ENCODE data around the gene EXOC4.
"Not testable (repeated sequence)": the region's sequence is repeated elsewhere in the genome, so short reads cannot be mapped to it uniquely, and the experiment has no call there.

Gene EXOC4

DNA sequence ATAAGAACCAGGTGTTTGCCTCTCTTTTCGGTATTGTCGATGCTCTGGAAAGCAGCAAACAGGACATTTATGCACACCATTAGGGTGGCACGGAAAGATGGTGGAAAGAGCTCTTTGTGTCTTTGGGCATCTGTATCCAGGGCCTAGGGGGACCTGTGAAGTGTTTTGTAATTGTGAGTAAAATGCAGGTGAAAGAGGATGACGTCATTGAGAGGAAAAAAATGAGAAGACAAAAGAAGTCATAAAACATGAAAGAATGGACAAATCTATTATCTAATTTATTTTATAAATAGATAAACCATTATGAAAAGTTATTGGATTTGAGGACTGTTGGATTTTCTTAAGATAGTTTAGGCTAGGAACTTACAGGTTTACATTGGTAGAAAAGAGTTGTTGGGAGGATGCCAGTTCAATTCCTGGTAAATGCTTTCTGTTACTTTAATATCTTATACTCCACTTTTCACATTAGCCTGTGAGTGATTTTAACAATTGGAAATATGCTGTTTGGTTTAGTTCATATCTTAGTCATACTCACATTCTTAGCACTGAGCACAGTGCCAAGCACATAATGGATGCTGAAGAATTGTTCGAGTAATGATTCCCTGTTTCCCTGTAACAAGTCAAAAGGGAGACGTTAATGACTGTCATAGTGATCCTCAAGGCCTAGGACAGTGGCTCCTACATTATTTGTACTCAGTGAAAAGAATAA lies 62.6 kb downstream of the EXOC4 start:
- DNase-seq (ENCODE audit: low spot score), result peak; percentile 26

DNA sequence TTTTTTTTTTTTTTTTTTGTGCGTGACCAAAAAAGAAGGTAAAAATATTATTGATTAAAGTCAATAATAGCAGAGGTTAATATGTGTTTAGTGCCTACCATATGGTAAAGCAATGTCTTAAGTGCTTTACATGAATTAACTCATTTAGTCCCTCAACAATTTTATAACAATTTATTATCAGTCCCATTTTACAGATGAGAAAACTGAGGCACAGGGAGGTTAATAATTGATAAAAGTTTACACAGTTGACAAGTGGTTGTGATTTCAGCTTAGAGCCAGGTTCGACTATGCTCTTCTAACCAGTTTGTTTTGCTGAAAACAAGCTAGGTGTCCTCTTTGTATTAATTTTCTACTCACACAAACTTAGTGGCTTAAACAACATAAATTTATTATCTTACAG lies 67.0 kb downstream of the EXOC4 start:
- DNase-seq (ENCODE audit: low spot score), result no peak

DNA sequence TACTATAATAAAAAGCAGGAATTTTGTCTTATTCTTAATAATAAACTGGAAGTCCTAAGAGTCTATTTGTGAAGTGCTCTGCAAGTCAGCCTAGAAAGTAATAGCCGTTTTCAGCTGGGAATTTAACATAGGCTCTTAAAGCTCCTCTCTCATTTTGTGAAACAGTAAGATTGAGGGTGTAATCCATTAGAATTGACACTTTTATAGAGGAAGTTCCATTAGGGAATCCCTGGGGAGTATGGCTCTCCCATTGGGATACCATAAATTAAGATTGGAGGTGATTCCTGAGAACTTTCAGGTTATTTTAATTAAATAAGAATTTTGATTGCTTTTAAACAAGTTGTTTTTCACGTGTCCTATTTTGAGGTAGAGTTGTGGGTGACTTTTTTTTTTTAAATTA lies 68.0 kb downstream of the EXOC4 start:
- no peak for DNase-seq (ENCODE audit: low spot score)

DNA sequence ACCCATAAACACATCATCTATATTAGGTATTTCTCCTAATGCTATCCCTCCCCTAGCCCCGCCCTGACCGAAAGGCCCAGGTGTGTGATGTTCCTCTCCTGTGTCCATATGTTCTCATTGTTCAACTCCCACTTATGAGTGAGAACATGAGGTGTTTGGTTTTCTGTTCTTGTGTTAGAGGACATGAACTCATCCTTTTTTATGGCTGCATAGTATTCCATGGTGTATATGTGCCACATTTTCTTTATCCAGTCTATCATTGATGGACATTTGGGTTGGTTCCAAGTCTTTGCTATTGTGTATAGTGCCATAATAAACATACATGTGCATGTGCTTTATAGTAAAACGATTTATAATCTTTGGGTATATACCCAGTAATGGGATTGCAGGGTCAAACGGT lies 68.5 kb downstream of the EXOC4 start:
- not testable (repeated sequence) for DNase-seq (ENCODE audit: low spot score)

DNA sequence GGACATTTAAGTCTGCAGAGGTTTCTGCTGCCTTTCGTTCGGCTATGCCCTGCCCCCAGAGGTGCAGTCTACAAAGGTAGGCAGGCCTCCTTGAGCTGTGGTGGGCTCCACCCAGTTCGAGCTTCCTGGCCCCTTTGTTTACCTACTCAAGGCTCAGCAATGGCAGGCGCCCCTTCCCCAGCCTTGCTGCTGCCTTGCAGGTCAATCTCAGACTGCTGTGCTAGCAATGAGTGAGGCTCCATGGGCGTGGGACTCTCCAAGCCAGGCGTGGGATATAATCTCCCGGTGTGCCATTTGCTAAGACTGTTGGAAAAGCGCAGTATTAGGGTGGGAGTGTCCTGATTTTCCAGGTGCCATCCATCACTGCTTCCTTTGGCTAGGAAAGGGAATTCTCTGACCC lies 73.9 kb downstream of the EXOC4 start:
- DNase-seq (ENCODE audit: low spot score), result not testable (repeated sequence)

DNA sequence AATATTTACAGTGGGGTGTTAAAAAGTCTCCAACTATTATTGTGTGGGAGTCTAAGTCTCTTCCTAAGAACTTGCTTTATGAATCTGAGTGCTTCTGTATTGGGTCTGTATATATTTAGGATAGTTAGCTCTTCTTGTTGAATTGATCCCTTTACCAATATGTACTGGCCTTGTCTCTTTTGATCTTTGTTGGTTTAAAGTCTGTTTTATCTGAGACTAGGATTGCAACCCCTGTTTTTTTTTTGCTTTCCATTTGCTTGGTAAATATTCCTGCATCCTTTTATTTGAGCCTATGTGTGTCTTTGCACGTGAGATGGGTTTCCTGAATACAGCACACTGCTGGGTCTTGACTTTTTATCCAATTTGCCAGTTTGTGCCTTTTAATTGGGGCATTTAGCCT lies 75.1 kb downstream of the EXOC4 start:
- DNase-seq (ENCODE audit: low spot score), result not testable (repeated sequence)

DNA sequence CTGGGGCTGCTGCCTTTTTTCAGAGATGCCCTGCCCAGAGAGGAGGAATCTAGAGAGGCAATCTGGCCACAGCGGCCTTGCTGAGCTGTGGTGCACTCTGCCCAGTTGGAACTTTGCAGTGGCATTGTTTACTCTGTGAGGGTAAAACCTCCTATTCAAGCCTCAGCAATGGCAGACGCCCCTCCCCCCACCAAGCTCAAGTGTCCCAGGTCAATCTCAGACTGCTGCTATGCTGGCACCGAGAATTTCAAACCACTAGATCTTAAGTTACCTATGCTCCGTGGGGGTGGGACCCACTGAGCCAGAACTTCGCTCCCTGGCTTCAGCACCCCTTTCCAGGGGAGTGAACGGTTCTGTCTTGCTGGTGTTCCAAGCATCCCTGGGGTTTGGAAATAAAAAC lies 77.2 kb downstream of the EXOC4 start:
- DNase-seq (ENCODE audit: low spot score), result no peak

DNA sequence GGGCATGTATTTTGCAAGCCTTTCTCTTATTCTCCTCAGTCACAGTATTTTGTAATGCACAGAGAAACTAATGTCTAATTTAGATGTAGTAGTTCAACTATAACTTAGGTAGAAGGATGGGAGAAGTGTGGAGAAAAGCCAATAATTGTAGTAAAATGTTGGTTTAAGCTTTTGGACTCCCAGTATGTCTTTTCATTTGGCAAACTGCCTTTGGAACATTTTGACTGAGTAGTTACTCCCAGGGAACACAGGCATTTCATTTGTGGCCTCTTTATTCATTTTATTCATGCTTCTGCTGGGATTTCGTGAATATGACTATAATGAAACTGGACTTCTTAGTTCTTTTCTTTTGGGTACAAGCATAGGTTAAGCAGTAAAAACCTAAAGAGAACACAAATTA lies 79.0 kb downstream of the EXOC4 start:
- no peak for DNase-seq (ENCODE audit: low spot score)

DNA sequence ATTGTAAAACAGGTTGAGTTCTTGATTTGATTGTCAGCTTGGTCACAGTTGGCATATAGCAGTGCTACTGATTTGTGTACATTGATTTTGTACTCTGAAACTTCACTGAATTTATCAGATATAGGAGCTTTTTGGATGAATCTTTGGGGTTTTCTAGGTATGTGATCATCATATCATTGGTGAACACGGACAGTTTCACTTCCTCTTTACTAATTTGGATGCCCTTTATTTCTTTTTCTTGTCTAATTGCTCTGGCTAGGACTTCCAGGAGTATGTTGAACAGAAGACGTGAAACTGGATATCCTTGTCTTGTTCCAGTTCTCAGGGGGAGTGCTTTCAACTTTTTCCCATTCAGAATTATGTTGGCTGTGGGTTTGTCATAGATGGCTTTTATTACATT lies 86.9 kb downstream of the EXOC4 start:
- no peak for DNase-seq (ENCODE audit: low spot score)

DNA sequence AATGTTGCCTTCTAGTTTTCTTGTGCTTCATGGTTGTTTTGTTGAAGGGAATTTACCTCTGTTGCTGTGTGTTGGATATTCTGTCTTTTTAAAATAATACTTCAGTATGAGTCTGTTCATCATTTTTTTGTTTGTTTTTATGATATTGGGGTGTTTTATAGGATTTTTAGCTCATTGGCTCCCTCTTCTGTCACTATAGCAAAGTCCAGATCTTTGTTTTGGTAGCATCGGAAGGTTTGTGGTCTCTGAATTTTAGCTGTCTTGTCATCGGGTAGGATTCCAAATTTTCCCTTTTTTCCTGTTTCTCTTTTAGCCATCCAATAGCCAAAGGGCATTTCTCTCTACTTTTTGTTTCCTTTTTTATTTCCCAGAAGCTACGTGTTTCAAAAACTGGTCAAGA lies 91.4 kb downstream of the EXOC4 start:
- DNase-seq (ENCODE audit: low spot score), result peak; percentile 23

DNA sequence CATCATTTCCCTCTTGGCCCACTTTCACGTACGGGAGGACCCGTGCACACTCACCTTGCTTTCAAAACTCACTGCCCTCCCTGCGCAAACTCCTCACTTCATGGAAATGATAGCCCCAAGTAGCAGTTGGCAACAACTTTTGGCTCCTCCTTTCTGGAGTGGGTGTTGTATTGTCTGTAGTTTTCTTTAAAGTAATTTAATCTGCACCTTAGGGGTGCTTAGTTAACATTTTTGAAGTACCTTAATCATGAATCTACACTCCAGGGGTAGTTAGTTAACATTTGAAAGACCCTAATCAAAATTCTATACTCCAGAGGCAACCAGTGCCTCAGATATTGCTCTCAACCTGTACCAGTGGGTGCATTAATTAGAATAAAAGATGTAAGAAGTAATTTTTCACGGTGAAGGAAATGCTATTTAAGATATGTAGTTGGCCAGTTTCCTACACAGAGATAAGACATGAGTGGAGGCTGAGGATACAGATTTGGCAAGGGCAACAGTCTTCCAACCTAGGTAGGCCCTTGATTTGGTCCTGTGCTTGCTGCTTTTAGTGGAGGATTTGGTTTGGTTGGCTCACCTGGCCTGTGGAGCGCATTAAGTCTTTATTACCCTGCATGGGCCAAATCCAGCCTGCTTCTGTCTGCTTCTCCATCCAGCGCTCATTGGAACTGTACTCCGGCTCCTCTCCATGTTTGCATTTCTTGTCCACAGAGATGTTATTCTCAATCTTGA lies 93.0 kb downstream of the EXOC4 start:
- DNase-seq (ENCODE audit: low spot score), result no peak

DNA sequence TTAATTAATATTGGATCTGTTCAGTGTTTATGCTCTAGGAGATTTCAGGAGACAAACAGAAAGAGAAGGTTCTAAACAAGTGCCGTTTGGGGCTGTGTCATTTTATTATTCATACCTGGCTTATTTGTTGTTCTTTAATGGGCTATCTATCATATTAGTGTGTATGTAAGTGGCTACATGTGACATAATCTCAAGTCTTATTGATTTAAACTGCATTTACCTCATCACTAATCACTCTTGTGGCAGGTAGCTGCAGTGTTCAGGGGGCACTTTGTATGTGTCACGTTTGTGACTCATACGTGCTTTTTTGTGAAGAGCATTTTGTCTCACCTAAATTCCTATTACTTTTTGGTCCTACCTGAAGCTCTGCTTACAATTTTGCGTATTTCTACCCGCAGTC lies 95.4 kb downstream of the EXOC4 start:
- DNase-seq (ENCODE audit: low spot score), result no peak

DNA sequence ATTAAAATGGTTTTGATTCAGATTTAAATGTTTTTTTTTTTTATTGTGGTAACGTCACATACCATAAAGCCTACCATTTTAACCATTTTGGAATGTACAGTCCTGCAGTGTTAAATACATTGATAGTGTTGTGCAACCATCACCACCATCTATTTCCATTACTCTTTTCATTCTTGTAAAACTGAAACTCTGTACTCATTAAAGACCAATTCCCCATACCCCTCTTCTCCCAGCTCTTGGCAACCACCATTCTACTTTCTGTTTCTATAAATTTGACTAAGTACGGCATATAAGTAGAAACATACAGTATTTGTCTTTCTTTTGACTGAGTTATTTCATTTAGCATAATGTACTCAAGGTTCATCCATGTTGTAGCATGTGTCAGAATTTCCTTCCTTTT lies 96.2 kb downstream of the EXOC4 start:
- DNase-seq (ENCODE audit: low spot score), result no peak

DNA sequence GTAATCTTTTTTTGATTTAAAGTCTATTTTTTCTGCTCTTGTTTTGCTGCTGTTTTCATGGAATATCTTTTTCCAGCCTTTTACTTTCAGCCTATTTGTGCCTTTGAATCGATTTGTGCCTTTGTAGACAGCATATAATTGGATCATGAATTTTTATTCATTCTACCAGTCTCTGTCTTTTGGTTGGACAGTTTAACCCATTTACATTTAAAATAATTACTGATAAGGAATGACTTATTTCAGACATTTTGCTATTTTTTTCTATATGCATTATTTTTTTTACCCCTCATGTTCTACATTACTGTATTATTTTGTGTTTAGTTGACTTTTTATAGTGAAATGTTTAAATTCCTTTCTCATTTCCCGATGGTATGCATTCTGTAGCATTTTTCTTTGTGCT lies 99.6 kb downstream of the EXOC4 start:
- no peak for DNase-seq (ENCODE audit: low spot score)

DNA sequence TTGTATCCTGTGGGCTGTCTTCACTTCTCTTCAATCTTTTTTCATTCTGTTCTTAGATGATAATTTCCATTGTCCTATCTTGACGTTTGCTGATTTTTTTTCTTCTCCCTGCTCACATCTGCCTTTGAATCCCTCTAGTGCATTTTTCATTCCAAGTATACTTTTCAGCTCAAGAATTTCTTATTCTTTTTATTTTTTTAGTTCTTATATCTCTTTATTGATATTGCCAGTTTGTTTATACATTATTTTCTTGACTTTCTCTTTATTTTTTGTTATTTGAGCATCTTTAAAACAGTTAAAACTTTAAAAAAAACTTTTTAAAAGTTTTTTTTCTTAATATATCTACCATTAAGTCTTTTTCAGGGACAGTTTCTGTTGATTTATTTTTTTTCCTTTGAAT lies 100.9 kb downstream of the EXOC4 start:
- no peak for DNase-seq (ENCODE audit: low spot score)

DNA sequence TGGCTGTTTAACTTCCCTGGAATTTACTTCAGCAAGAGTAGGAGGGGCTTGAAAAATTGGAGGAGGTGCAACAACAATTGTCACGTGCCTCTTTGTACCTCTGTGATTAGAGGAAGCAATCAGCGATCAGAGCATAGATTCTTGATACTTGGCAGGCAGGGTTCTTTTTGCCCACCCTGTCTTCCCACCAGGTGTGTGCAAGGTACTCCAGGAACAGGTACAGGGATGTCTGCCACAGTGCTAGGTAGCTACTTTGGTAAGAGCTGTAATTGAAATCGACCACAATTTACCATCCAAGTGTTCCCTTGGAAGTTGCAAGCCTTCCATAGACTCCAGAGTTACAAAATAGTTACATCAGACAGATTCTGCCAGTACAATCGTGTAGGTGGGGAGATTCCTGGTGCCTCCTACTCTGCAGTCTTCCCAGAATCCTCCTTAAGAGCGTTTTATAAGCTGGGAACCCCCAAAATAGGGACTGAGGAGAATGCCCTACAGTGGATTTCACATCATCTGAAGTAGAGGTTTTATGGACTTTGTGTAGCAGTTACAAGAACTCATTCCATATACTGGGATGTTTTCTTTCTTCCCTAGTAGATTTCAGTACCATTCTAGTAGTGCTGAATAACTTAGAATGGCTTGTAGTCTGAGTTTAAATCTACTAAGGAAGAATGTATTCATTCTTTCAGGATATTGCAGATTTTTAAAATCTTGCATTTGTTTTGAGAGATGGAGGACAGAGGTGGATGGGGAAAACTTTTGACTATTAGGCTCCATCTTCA lies 101.9 kb downstream of the EXOC4 start:
- no peak for DNase-seq (ENCODE audit: low spot score)

DNA sequence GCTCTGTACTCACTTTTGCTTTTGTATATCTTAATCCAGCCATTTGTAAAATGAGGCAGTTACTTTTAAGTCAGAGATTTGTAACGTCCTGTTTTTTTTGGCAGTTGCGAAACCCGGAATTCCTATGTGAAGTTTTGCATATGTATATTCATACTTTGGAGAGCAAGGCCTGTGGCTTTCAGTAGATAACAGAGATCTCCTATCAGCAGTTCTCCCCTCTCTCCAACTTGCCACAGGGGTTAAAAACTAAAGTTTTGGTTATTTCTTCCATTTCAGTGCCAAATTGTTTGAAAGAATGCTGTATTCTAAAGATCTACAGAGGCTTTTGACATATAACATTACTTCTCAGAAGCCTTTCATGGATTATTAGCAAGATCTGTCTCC lies 102.4 kb downstream of the EXOC4 start:
- peak; percentile 7 for DNase-seq (ENCODE audit: low spot score)

DNA sequence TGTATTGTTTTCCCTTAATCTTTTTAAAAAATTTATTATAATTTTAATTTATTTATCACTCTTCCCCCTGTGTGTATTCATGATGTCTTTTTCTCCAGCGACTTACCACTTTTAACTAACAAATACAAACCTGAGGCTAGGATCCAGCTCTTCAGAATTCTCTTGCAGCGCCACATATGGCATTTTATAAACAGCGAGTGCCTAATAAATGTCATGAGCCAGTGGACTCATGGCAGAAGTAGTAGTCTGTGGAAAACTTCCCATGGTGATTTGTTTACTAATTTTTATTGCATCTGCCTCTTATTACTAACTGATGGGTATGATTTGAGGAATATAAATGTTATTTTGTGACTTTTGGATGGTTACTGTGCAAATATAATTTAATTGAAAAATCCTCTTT lies 102.9 kb downstream of the EXOC4 start:
- no peak for DNase-seq (ENCODE audit: low spot score)

DNA sequence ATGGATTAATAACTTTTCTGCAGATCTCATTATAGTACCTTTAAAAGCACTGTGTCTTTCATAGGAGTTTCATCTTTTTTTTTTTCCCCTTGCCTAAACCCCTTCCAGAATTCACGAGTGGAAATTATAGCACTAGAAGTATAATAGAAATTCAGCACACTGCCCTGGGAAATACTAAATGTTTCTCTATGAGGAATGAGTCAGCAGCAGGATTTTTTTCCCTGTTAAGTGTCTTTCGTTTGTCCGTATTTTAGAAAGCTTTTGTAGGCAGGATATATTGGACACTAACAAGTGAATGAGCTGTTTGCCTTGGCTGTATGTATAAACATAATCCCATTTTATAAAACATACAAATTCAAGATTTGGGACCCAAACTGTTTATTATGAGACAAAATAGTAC lies 105.8 kb downstream of the EXOC4 start:
- peak; percentile 11 for DNase-seq (ENCODE audit: low spot score)

DNA sequence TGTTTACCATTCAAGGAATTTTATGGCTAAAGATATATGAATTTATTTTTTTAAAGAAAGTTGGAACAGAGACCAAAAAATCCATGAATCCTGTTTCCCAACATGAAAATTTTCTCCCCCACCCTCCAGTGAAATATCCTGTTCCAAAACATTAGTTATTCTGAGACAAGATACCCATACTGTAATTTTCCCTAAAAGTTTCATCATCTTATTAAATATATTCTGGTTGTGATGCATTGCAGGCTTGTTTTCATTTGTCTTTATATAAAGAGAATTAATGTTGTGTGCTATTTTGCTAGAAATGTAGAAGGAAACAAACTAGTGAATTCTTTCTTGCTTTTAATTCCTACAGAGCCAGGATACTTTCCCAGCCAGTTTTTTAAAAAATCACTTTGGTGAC lies 106.6 kb downstream of the EXOC4 start:
- DNase-seq (ENCODE audit: low spot score), result no peak

DNA sequence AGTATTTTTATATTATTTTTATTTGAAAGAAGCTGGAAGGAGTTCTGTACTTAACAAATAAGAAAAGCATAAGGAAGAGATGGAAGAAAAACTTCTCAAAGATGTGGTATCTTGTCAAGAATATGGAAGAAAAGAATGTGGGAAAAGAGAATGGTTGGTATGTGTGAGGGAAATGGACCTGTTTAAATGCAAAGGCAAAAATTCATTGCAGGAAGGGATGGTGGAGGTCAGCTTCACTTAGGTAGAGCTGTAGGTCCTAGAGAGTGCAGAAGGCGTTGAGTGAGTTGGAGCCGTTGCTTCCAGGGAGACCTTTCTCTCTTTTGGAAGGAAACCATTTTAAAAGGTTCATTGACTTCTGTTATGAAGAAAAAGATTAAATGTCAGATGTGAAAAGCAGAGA lies 107.3 kb downstream of the EXOC4 start:
- DNase-seq (ENCODE audit: low spot score), result no peak

DNA sequence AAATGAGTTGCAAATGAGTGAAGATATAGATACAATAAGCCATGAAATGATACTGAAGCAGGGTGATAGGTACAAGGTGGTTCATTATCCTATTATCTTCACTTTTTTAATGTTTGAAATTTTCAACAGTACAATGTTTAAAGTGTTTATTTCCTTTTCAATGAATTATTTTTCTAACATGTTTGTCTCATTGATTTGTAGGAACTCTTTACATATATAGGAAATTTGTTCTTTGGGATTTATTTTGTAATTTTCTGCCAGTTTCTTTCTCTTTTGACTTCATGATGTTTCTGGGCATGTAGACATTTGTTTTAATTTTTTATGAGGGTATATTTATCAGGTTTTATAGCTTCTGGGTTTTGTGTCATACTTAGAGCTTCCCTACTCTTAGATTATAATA lies 108.9 kb downstream of the EXOC4 start:
- no peak for DNase-seq (ENCODE audit: low spot score)
